Esophagus muscularis mucosa (tissue), 4 donors: ENCODE results near the gene NNT. TPM values are rescaled to one million over a fixed set of nuclear protein-coding genes. Genes with fewer than 3 reads are reported as not detected.

ENCODE experiments used
- DNase-seq: peaks from one replicate; pipeline ENCODE4 v3.0.0-alpha.2; 2017; ENCODE audit errors: extremely low spot score
- H3K27ac ChIP-seq, 4 donors: fragments of 200-600 bp; sonication (generic); replicated peaks in 1 of 4; 1 replicate in 3 of 4; 2 replicates in 1 of 4; pipeline ENCODE4 v1.5.1; 2016 to 2019; ENCODE audit warnings: mild to moderate bottlenecking in 1 of 4
- H3K27me3 ChIP-seq, 4 donors: fragments of 200-600 bp; sonication (generic); one replicate each; pipeline versions ENCODE4 v1.5.1 to v1.6.0; 2016 to 2019
- H3K36me3 ChIP-seq, 4 donors: fragments of 200-600 bp; sonication (generic); one replicate each; pipeline ENCODE4 v1.5.1; 2016 to 2019
- H3K4me1 ChIP-seq, 4 donors: fragments of 200-600 bp; sonication (generic); one replicate each; pipeline ENCODE4 v1.5.1; 2016 to 2019
- H3K4me3 ChIP-seq, 4 donors: fragments of 200-600 bp; sonication (generic); 1 replicate in 2 of 4; 2 replicates in 2 of 4; pipeline ENCODE4 v1.5.1; 2016 to 2019; ENCODE audit warnings: mild to moderate bottlenecking in 4 of 4, moderate library complexity in 1 of 4
- H3K9me3 ChIP-seq, 4 donors: fragments of 200-600 bp; sonication (generic); 1 replicate in 3 of 4; 2 replicates in 1 of 4; pipeline ENCODE4 v1.5.1; 2016 to 2019
- EP300 ChIP-seq: sonication (generic); formaldehyde crosslinking; IDR thresholded peaks from one replicate; pipeline ENCODE4 v1.6.1; 2017; ENCODE audit warnings: antibody characterized with exemption
- POLR2A ChIP-seq: fragments of 450-650 bp; IDR thresholded peaks from one replicate; pipeline ENCODE4 v1.6.1; 2017; ENCODE audit warnings: antibody characterized with exemption, moderate library complexity, mild to moderate bottlenecking, low read depth
- POLR2AphosphoS5 ChIP-seq, 2 donors: sonication (generic); formaldehyde crosslinking; IDR thresholded peaks; one replicate each; pipeline ENCODE4 v1.6.1; 2017; ENCODE audit warnings: antibody characterized with exemption in 2 of 2
- WGBS: methylation state at CpG from one replicate; pipeline ENCODE4 v1.1.5; 2018; 5-methylcytosine and 5-hydroxymethylcytosine counted together
- intact Hi-C: fragments of 100-400 bp; cut with DNase I; formaldehyde crosslinking; loops from one replicate; pipeline ENCODE4 v1.15.1; 2023
- total RNA-seq, 4 donors: library from RNA; depleted of rRNA; stranded (reverse); fragments of >200 nt; gene quantifications; one replicate each; pipeline versions ENCODE4 v1.1.0 to v1.2.1, GENCODE V29; 2016
- TF ChIP-seq, protein P1 (sequence below), 3 experiments: fragments of 200-600 bp in 2 of 3; fragments of 450-650 bp in 1 of 3; sonication (generic) in 2 of 3; IDR thresholded peaks; one replicate each; pipeline ENCODE4 v1.5.1; 2017 to 2019; ENCODE audit warnings: antibody characterized with exemption in 3 of 3, mild to moderate bottlenecking in 2 of 3, moderate library complexity in 1 of 3

The NNT gene
- total RNA-seq, 4 donors from 2014 or later, result 49.0 to 90.1 (median 70.3) TPM

GRCh38 chr5:43581398-43581797 is 21.6 kb upstream of the NNT start:
- Histone ChIP-seq H3K27ac (no peak overlapping the region), H3K4me3 (no peak overlapping the region), H3K36me3 (peaks cover 0 to 19% (median 6%) of the 10 kb centered on the region in 4 donors), H3K9me3 (no peaks in the 10 kb centered on the region), H3K27me3 (no peaks in the 10 kb centered on the region), H3K4me1 (no peaks in the 10 kb centered on the region)
- 100% methylated on average over 1 of the region's 1 CpG for WGBS
- TF ChIP-seq EP300 (no peak), POLR2A (no peak), POLR2AphosphoS5 (IDR thresholded peaks at IDR 0.05) (no peak)
- TF ChIP-seq, protein P1, sequence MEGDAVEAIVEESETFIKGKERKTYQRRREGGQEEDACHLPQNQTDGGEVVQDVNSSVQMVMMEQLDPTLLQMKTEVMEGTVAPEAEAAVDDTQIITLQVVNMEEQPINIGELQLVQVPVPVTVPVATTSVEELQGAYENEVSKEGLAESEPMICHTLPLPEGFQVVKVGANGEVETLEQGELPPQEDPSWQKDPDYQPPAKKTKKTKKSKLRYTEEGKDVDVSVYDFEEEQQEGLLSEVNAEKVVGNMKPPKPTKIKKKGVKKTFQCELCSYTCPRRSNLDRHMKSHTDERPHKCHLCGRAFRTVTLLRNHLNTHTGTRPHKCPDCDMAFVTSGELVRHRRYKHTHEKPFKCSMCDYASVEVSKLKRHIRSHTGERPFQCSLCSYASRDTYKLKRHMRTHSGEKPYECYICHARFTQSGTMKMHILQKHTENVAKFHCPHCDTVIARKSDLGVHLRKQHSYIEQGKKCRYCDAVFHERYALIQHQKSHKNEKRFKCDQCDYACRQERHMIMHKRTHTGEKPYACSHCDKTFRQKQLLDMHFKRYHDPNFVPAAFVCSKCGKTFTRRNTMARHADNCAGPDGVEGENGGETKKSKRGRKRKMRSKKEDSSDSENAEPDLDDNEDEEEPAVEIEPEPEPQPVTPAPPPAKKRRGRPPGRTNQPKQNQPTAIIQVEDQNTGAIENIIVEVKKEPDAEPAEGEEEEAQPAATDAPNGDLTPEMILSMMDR (IDR thresholded peaks at IDR 0.05), result no peak
- no peak for DNase-seq
- intact Hi-C loops, result no loop called here

DNA sequence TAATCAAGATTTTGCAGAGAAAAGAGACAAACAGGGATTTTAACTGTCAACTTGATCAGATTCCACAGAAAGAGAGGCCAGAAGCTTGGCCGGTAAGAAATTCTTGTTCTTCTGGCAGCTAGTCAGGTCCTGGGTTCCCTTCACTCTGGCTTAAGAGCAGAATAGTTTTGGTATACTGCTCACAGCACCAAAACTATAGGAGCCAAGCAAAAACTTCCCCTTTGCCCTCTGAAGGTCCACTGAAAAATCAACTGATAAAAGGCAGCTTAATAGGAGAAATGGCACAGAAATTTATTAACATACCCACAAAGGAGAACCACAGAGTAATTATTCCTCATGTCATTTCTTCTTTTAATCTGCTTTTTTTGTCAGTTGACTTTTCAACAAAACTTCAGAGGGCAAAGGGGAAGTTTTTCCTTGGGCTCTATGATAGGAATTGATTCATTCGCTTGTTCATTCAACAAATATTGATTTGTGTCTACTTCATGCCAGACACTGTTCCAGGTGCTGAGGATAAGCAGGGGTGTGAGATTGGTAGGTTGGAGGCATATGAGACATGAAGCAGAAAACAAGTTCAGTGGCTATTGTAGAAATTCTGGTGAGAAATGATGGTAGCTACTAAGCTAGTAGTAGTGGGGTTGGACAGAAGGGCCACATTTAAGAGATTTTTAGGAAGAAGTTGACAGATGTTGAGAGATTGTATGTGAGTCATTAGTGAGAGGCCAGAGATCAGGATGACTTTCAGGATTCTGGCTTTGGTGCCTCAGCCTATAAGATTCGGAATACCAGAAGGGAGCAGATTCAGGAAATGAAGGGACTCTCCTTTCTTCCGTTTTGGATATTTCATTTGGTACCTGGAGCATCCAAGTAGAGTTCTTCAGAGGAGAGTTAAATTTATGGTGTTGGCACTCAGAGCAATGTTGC is 20.6 kb upstream of the NNT start:
- Histone ChIP-seq H3K36me3 (peaks cover 0 to 19% (median 6%) of the 10 kb centered on the region in 4 donors), H3K27me3 (no peaks in the 10 kb centered on the region), H3K4me3 (no peak overlapping the region), H3K27ac (no peak overlapping the region), H3K9me3 (no peaks in the 10 kb centered on the region), H3K4me1 (no peaks in the 10 kb centered on the region)
- intact Hi-C loops, result no loop called here
- DNase-seq, result no peak
- no peak for TF ChIP-seq POLR2A
- TF ChIP-seq POLR2AphosphoS5 (IDR thresholded peaks at IDR 0.05), result no peak
- TF ChIP-seq EP300, result no peak
- 80% methylated on average over 4 of the region's 4 CpGs for WGBS

DNA sequence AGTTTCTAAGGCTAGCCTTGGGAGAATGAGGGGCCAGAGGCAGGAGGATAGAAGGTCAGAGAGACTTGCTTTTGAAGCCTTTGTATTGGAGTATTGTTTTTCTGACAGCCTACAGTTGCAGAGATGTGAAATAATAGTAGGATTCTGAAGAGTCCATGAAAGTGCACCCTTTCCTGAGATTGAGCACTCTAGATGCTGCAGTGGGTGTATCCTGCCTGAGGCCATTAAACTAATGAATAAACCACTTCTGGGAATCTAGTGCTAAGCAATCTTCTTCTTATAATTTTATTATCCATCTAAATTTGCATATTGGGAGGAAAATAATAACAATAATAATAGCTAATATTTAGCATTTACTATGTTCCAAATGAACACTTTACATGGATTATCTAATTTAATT is 19.3 kb upstream of the NNT start:
- H3K36me3 ChIP-seq, result peaks cover 0 to 19% (median 6%) of the 10 kb centered on the region in 4 donors
- TF ChIP-seq POLR2A (no peak), POLR2AphosphoS5 (IDR thresholded peaks at IDR 0.05) (no peak), EP300 (no peak)
- TF ChIP-seq, protein P1 (IDR thresholded peaks at IDR 0.05), result no peak
- DNase-seq, result no peak
- H3K27ac ChIP-seq, result no peak overlapping the region
- H3K4me1 ChIP-seq, result no peaks in the 10 kb centered on the region
- intact Hi-C loops, result no loop called here
- H3K9me3 ChIP-seq, result no peaks in the 10 kb centered on the region
- H3K27me3 ChIP-seq, result no peaks in the 10 kb centered on the region
- no peak overlapping the region for H3K4me3 ChIP-seq

DNA sequence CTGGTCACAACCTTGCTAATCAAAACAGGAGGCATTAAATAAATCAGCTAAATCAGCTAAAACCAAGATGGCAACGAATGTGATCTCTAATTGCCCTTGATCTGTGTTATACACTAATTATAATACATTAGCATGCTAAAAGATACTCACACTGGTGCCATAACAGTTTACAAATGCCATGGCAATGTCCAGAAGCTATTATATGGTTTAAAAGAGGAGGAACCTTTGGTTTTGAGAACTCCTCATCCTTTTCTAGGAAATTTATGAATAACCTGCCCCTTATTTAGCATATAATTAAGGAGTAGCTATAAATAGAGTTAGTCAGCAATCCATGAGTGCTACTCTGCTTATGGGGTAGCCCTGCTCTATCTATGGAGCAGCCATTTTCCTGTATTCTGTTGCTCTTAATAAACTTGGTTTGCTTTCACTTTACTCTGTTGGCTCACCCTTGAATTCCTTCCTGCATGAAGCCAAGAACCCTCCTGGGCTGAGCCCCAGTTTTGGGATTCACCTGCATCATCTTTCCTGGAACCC is 18.7 kb upstream of the NNT start:
- peaks cover 0 to 19% (median 6%) of the 10 kb centered on the region in 4 donors for H3K36me3 ChIP-seq
- 84% methylated on average over 1 of the region's 1 CpG for WGBS
- no peak for DNase-seq
- no peaks in the 10 kb centered on the region for H3K9me3 ChIP-seq
- TF ChIP-seq EP300 (no peak), POLR2AphosphoS5 (IDR thresholded peaks at IDR 0.05) (no peak), POLR2A (no peak)
- TF ChIP-seq, protein P1 (IDR thresholded peaks at IDR 0.05), result no peak
- no peak overlapping the region for H3K27ac ChIP-seq
- no peaks in the 10 kb centered on the region for H3K27me3 ChIP-seq
- intact Hi-C loops, result no loop called here
- no peaks in the 10 kb centered on the region for H3K4me1 ChIP-seq
- H3K4me3 ChIP-seq, result no peak overlapping the region

DNA sequence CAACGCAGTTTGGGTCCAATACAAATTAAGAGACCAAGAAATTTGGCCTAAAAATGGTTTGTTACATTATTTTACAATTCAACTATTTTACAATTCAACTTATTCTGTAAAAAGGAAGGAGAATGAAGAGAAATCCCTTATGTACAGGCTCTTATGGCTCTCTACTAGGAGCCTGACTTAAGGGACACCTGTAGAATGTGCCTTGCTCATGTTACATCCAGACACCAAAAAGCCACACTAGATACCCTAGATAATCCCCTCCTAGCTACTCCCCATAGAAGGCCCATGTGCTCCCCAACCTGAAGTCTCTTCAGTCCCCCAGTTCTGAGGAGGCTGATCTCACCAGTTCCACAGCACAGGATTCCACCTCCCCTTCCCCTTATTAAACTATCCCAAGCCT is 14.1 kb upstream of the NNT start:
- H3K4me3 ChIP-seq, result no peak overlapping the region
- WGBS, result 64% methylated on average over 1 of the region's 1 CpG

More for the DNA sequence above, 14.1 kb upstream of the NNT start:
- TF ChIP-seq POLR2A (no peak), POLR2AphosphoS5 (IDR thresholded peaks at IDR 0.05) (no peak), EP300 (no peak)
- TF ChIP-seq, protein P1 (IDR thresholded peaks at IDR 0.05), result no peak
- no peaks in the 10 kb centered on the region for H3K27me3 ChIP-seq
- H3K4me1 ChIP-seq, result peaks cover 0 to 3% (median 0%) of the 10 kb centered on the region in 4 donors
- DNase-seq, result no peak
- no peaks in the 10 kb centered on the region for H3K9me3 ChIP-seq
- peaks cover 0 to 10% (median 0%) of the 10 kb centered on the region in 4 donors for H3K36me3 ChIP-seq
- H3K27ac ChIP-seq, result no peak overlapping the region
- intact Hi-C loops, result no loop called here
